K562 (cell line): ENCODE data around the gene CLCNKB. TPM values are rescaled to one million over a fixed set of nuclear protein-coding genes. Genes with fewer than 3 reads are reported as not detected.

Experiments
- CBX1 ChIP-seq: sonication (generic); IDR thresholded peaks from 2 replicates; pipeline ENCODE4 v1.6.1; 2016; ENCODE audit warnings: antibody characterized with exemption, low read depth, mild to moderate bottlenecking
- EP400 ChIP-seq: fragments of 450-650 bp; IDR thresholded peaks from 2 replicates; pipeline ENCODE4 v1.6.1; 2017; ENCODE audit warnings: antibody characterized with exemption, mild to moderate bottlenecking, moderate library complexity
- KAT8 ChIP-seq: fragments of 450-650 bp; IDR thresholded peaks from 2 replicates; pipeline ENCODE4 v1.6.1; 2016; ENCODE audit warnings: low read depth, mild to moderate bottlenecking
- NR2C2 ChIP-seq, 2 experiments: fragments of 200-800 bp in 1 of 2; sonication (Bioruptor generic) in 1 of 2; sonication (generic) in 1 of 2; formaldehyde crosslinking in 1 of 2; IDR thresholded peaks; 2 replicates each; pipeline versions ENCODE4 v1.6.1 to v1.8.0; 2016 to 2022; ENCODE audit warnings: mild to moderate bottlenecking in 1 of 2, missing compliant biosample characterization in 1 of 2, missing genetic modification characterization in 1 of 2, missing genetic modification reagents in 1 of 2
- PCBP2 ChIP-seq: fragments of 200-400 bp; formaldehyde crosslinking; IDR thresholded peaks from 2 replicates; pipeline ENCODE4 v1.6.1; 2018; ENCODE audit warnings: low read length, low read depth, mild to moderate bottlenecking, moderate library complexity; ENCODE audit not compliant: poor library complexity, severe bottlenecking
- RB1 ChIP-seq: fragments of 450-650 bp; IDR thresholded peaks from 2 replicates; pipeline ENCODE4 v1.6.1; 2017; ENCODE audit warnings: low read depth, mild to moderate bottlenecking
- RCOR1 ChIP-seq, 2 experiments: IDR thresholded peaks; 2 replicates each; pipeline ENCODE4 v1.6.1; 2012; ENCODE audit warnings: low read depth in 2 of 2, low read length in 2 of 2, borderline replicate concordance in 1 of 2, improper control_type of control experiment in 1 of 2
- RFX7 ChIP-seq: fragments of 250-450 bp; sonication (Bioruptor Pico); IDR thresholded peaks from 2 replicates; pipeline ENCODE4 v1.5.1; 2021; ENCODE audit warnings: mild to moderate bottlenecking
- ZNF699 ChIP-seq: fragments of 250-450 bp; sonication (Bioruptor Pico); IDR thresholded peaks from 2 replicates; pipeline ENCODE4 v1.8.0; 2021; ENCODE audit warnings: mild to moderate bottlenecking, moderate library complexity; ENCODE audit not compliant: insufficient replicate concordance
- ZNF79 ChIP-seq: fragments of 250-450 bp; sonication (Bioruptor Pico); IDR thresholded peaks from 2 replicates; pipeline ENCODE4 v1.4.0; 2020; ENCODE audit warnings: low read depth, mild to moderate bottlenecking, moderate library complexity
- ZSCAN29 ChIP-seq: fragments of 450-650 bp; IDR thresholded peaks from 2 replicates; pipeline ENCODE4 v1.6.1; 2017
- polyA plus RNA-seq, 8 experiments: library from polyadenylated mRNA; depleted of rRNA in 4 of 8; stranded (reverse) in 5 of 8; unstranded in 3 of 8; fragments of >200 nt; fragmentation: Nextera tagmentation in 2 of 8; fragmentation: Illumina TruSeq in 1 of 8; extraction: Ambion mirVana in 2 of 8; extraction: Trizol in 1 of 8; gene quantifications; 2 replicates each; pipeline versions ENCODE4 v1.2.1 to v1.2.3, GENCODE V29; 2011 to 2014; ENCODE audit warnings: inconsistent platforms in 1 of 8, missing spikeins in 1 of 8
- total RNA-seq, 7 experiments: library from RNA; depleted of rRNA in 6 of 7; stranded (reverse); fragments of >200 nt in 6 of 7; fragmentation: Illumina TruSeq in 2 of 7; extraction: Trizol in 2 of 7; gene quantifications; 2 replicates each; pipeline versions ENCODE4 v1.2.1 to v1.2.3, GENCODE V29; 2011 to 2021; ENCODE audit warnings: low replicate concordance in 1 of 7
- TF ChIP-seq, protein P1 (sequence below): IDR thresholded peaks from 3 replicates; pipeline ENCODE4 v1.6.1; 2011; ENCODE audit warnings: borderline replicate concordance, mild to moderate bottlenecking; ENCODE audit not compliant: insufficient read length, insufficient read depth
- TF ChIP-seq, protein P2 (sequence below): fragments of 150-350 bp; conservative IDR thresholded peaks from 2 replicates; pipeline ENCODE4 v1.6.1; 2014; ENCODE audit warnings: low read length
- TF ChIP-seq, protein P3 (sequence below): sonication (generic); formaldehyde crosslinking; IDR thresholded peaks from 2 replicates; pipeline ENCODE4 v1.8.1; 2023; ENCODE audit warnings: mild to moderate bottlenecking, missing genetic modification reagents
- TF ChIP-seq, protein P4 (sequence below): sonication (generic); formaldehyde crosslinking; IDR thresholded peaks from 2 replicates; pipeline ENCODE4 v1.8.1; 2023; ENCODE audit warnings: mild to moderate bottlenecking, missing genetic modification reagents
- TF ChIP-seq, protein P5 (sequence below): fragments of 250-450 bp; sonication (Bioruptor Pico); IDR thresholded peaks from 2 replicates; pipeline ENCODE4 v1.6.1; 2021; ENCODE audit warnings: mild to moderate bottlenecking
- TF ChIP-seq, protein P6 (sequence below): fragments of 450-650 bp; IDR thresholded peaks from 2 replicates; pipeline ENCODE4 v1.6.1; 2016; ENCODE audit warnings: missing biosample characterization, missing genetic modification characterization

Gene CLCNKB
- total and polyA plus RNA-seq, 9 of the 15 experiments (the other 6 are each of a cell fraction or from before 2014, with no cell fraction given), result 0.08 to 1.7 (median 0.64) TPM

DNA sequence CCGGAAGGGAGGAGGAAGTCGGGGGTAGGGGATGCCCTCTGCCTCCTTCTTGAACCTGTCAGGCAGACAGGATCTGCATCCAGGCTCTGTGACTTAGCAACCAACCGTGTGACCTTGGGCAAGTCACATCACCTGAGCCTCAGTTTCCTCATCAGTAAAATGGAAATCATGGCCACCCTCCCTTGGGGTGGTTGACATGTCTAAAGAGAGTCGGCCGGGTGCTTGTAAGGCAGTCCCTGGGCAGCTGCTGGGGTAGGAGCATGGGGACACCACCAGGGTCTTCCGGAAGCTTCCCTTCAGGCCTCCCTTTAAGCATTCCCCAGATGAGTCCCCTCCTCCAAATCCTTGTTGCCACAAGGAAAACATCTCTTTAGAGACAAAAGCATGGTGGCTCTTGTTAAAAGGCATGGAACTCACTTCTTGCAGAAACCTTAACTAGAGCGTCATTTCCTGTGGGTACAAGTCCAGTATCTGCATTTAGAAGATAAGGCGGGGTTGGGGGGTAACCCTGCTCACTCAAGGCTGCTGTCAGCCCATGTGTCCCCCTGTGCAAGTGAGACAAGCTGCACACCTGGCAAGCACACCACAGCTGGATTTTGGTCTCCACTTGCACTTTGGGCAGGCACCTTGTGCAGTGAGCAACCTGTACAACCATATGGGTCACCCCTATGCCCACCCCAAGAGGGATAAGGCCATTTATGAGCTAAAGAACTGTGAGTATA, 10.4 kb downstream of the CLCNKB start (continued):
- TF ChIP-seq, protein P1, sequence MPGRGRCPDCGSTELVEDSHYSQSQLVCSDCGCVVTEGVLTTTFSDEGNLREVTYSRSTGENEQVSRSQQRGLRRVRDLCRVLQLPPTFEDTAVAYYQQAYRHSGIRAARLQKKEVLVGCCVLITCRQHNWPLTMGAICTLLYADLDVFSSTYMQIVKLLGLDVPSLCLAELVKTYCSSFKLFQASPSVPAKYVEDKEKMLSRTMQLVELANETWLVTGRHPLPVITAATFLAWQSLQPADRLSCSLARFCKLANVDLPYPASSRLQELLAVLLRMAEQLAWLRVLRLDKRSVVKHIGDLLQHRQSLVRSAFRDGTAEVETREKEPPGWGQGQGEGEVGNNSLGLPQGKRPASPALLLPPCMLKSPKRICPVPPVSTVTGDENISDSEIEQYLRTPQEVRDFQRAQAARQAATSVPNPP, result no peak
- no peak for TF ChIP-seq RB1
- TF ChIP-seq, protein P2, sequence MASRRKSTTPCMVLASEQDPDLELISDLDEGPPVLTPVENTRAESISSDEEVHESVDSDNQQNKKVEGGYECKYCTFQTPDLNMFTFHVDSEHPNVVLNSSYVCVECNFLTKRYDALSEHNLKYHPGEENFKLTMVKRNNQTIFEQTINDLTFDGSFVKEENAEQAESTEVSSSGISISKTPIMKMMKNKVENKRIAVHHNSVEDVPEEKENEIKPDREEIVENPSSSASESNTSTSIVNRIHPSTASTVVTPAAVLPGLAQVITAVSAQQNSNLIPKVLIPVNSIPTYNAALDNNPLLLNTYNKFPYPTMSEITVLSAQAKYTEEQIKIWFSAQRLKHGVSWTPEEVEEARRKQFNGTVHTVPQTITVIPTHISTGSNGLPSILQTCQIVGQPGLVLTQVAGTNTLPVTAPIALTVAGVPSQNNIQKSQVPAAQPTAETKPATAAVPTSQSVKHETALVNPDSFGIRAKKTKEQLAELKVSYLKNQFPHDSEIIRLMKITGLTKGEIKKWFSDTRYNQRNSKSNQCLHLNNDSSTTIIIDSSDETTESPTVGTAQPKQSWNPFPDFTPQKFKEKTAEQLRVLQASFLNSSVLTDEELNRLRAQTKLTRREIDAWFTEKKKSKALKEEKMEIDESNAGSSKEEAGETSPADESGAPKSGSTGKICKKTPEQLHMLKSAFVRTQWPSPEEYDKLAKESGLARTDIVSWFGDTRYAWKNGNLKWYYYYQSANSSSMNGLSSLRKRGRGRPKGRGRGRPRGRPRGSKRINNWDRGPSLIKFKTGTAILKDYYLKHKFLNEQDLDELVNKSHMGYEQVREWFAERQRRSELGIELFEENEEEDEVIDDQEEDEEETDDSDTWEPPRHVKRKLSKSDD, result no peak
- TF ChIP-seq, protein P3, sequence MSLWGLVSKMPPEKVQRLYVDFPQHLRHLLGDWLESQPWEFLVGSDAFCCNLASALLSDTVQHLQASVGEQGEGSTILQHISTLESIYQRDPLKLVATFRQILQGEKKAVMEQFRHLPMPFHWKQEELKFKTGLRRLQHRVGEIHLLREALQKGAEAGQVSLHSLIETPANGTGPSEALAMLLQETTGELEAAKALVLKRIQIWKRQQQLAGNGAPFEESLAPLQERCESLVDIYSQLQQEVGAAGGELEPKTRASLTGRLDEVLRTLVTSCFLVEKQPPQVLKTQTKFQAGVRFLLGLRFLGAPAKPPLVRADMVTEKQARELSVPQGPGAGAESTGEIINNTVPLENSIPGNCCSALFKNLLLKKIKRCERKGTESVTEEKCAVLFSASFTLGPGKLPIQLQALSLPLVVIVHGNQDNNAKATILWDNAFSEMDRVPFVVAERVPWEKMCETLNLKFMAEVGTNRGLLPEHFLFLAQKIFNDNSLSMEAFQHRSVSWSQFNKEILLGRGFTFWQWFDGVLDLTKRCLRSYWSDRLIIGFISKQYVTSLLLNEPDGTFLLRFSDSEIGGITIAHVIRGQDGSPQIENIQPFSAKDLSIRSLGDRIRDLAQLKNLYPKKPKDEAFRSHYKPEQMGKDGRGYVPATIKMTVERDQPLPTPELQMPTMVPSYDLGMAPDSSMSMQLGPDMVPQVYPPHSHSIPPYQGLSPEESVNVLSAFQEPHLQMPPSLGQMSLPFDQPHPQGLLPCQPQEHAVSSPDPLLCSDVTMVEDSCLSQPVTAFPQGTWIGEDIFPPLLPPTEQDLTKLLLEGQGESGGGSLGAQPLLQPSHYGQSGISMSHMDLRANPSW (CRISPR knock-in tag), result no peak
- no peak for TF ChIP-seq ZNF79 (CRISPR knock-in tag)
- TF ChIP-seq RFX7, result no peak
- no peak for TF ChIP-seq CBX1
- TF ChIP-seq, protein P4, sequence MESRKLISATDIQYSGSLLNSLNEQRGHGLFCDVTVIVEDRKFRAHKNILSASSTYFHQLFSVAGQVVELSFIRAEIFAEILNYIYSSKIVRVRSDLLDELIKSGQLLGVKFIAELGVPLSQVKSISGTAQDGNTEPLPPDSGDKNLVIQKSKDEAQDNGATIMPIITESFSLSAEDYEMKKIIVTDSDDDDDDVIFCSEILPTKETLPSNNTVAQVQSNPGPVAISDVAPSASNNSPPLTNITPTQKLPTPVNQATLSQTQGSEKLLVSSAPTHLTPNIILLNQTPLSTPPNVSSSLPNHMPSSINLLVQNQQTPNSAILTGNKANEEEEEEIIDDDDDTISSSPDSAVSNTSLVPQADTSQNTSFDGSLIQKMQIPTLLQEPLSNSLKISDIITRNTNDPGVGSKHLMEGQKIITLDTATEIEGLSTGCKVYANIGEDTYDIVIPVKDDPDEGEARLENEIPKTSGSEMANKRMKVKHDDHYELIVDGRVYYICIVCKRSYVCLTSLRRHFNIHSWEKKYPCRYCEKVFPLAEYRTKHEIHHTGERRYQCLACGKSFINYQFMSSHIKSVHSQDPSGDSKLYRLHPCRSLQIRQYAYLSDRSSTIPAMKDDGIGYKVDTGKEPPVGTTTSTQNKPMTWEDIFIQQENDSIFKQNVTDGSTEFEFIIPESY (CRISPR knock-in tag), result no peak
- TF ChIP-seq, protein P5, sequence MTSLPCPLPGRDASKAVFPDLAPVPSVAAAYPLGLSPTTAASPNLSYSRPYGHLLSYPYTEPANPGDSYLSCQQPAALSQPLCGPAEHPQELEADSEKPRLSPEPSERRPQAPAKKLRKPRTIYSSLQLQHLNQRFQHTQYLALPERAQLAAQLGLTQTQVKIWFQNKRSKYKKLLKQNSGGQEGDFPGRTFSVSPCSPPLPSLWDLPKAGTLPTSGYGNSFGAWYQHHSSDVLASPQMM (CRISPR knock-in tag), result no peak
- TF ChIP-seq, protein P6, sequence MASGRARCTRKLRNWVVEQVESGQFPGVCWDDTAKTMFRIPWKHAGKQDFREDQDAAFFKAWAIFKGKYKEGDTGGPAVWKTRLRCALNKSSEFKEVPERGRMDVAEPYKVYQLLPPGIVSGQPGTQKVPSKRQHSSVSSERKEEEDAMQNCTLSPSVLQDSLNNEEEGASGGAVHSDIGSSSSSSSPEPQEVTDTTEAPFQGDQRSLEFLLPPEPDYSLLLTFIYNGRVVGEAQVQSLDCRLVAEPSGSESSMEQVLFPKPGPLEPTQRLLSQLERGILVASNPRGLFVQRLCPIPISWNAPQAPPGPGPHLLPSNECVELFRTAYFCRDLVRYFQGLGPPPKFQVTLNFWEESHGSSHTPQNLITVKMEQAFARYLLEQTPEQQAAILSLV (tag), result no peak
- TF ChIP-seq ZSCAN29, result no peak
- no peak for TF ChIP-seq ZNF699 (CRISPR knock-in tag)
- no peak for TF ChIP-seq EP400
- no peak for TF ChIP-seq KAT8
- no peak for TF ChIP-seq PCBP2
- TF ChIP-seq NR2C2 (CRISPR knock-in tag; IDR thresholded peaks at IDR 0.05), result no peak
- no peak for TF ChIP-seq NR2C2 (tag; IDR thresholded peaks at IDR 0.05)
- peak in 1 of 2 experiments; percentile 54; a peak in 1 of 4 replicates for TF ChIP-seq RCOR1 (IDR thresholded peaks at IDR 0.05; ENCODE audit: borderline replicate concordance in 1 of 2, low read depth in 2 of 2, low read length in 2 of 2)
